Measurements from ENCODE around the gene C20orf144. TPM values are rescaled to one million over a fixed set of nuclear protein-coding genes. Genes with fewer than 3 reads are reported as not detected.

The C20orf144 gene
- total RNA-seq, 1 experiment from 2014 or later: not detected

- H3K9ac ChIP-seq (ENCODE audit: low read length): peak overlapping the region; percentile 42; the same call in 1 of the 2 replicates
- ATAC-seq (peak; percentile 43), DNase-seq (peak; percentile 76)
- H3K27me3 ChIP-seq (ENCODE audit: low read length): no peaks in the 10 kb centered on the region
- TF ChIP-seq CTCF (conservative IDR thresholded peaks at IDR 0.05; ENCODE audit: low read depth, low read length) (peak; percentile 85), EZH2 (IDR thresholded peaks at IDR 0.05; ENCODE audit: low read length, unreplicated experiment) (no peak), EZH2phosphoT487 (IDR thresholded peaks at IDR 0.05; ENCODE audit: borderline replicate concordance, low read length) (no peak; the same call in 1 of the 2 replicates)
- peaks cover 20% of the 10 kb centered on the region for H3K79me2 ChIP-seq (ENCODE audit: low read length)
- peak overlapping the region; percentile 65 for H3K4me3 ChIP-seq (ENCODE audit: low read length)
- no peaks in the 10 kb centered on the region for H3K9me3 ChIP-seq (ENCODE audit: low read length)
- H3K4me1 ChIP-seq (ENCODE audit: insufficient read depth, low read length): peaks cover 28% of the 10 kb centered on the region; the same call in 1 of the 2 replicates
- POLR2A ChIA-PET (ENCODE audit: unreplicated experiment): interaction anchor here (0.7 kb wide), 1 partner anchor 178 kb away, joined by 4 read pairs; the partner anchor contains the start of gene CBFA2T2
- no TSS peak for BruUV-seq (replicated peaks)
- H3K27ac ChIP-seq (ENCODE audit: low read length): peak overlapping the region; percentile 10; the same call in 1 of the 2 replicates
- H3F3A ChIP-seq (ENCODE audit: low read length, unreplicated experiment): no peaks in the 10 kb centered on the region
- H3K4me2 ChIP-seq (ENCODE audit: low read length): peak overlapping the region; percentile 84
- peaks cover 14% of the 10 kb centered on the region; the same call in 1 of the 2 replicates for H3K36me3 ChIP-seq (ENCODE audit: low read depth, low read length)
- no peaks in the 10 kb centered on the region for H4K20me1 ChIP-seq (ENCODE audit: low read length)
- no peaks in the 10 kb centered on the region for H3K9me2 ChIP-seq (replicated peaks; ENCODE audit: low read length)
- H2AFZ ChIP-seq (ENCODE audit: low read length): peak overlapping the region; percentile 68
- intact Hi-C loops (cut with micrococcal nuclease): loop anchor here (5.0 kb wide), 1 partner anchor 211 kb away; no protein-coding TSS in a partner anchor
- CTCF ChIA-PET: interaction anchor here (0.5 to 1.3 kb wide), 6 partner anchors 21 to 223 kb away, joined by 3 to 9 read pairs (median 3); no protein-coding TSS in a partner anchor
Measured at GRCh38 chr20:33667676-33668465, 5.7 kb downstream of the C20orf144 start.

GRCh38 chr20:33668466-33669155 is 6.5 kb downstream of the C20orf144 start:
- Histone ChIP-seq H3K36me3 (ENCODE audit: low read depth, low read length) (peaks cover 14% of the 10 kb centered on the region; the same call in 1 of the 2 replicates), H3K79me2 (ENCODE audit: low read length) (peaks cover 27% of the 10 kb centered on the region), H3K4me1 (ENCODE audit: insufficient read depth, low read length) (peaks cover 31% of the 10 kb centered on the region; the same call in 1 of the 2 replicates), H3K27me3 (ENCODE audit: low read length) (no peaks in the 10 kb centered on the region), H3K9ac (ENCODE audit: low read length) (no peak overlapping the region), H3K9me2 (replicated peaks; ENCODE audit: low read length) (no peaks in the 10 kb centered on the region), H3K4me3 (ENCODE audit: low read length) (peak overlapping the region; percentile 65; the same call in 1 of the 2 replicates), H3F3A (ENCODE audit: low read length, unreplicated experiment) (no peaks in the 10 kb centered on the region), H3K4me2 (ENCODE audit: low read length) (peak overlapping the region; percentile 84), H3K9me3 (ENCODE audit: low read length) (no peaks in the 10 kb centered on the region), H3K27ac (ENCODE audit: low read length) (no peak overlapping the region), H4K20me1 (ENCODE audit: low read length) (no peaks in the 10 kb centered on the region), H2AFZ (ENCODE audit: low read length) (no peak overlapping the region)
- ChIA-PET CTCF (interaction anchor here (0.8 to 1.3 kb wide), 4 partner anchors 21 to 224 kb away, joined by 3 to 7 read pairs (median 3); no protein-coding TSS in a partner anchor), POLR2A (ENCODE audit: unreplicated experiment) (interaction anchor here (0.7 kb wide), 1 partner anchor 179 kb away, joined by 4 read pairs; the partner anchor contains the start of gene CBFA2T2)
- ATAC-seq (no peak), DNase-seq (no peak)
- intact Hi-C loops (cut with micrococcal nuclease): loop anchor here (5.0 kb wide), 1 partner anchor 211 kb away; no protein-coding TSS in a partner anchor
- TF ChIP-seq CTCF (conservative IDR thresholded peaks at IDR 0.05; ENCODE audit: low read depth, low read length): no peak
- no peak for TF ChIP-seq EZH2phosphoT487 (IDR thresholded peaks at IDR 0.05; ENCODE audit: borderline replicate concordance, low read length)
- no peak for TF ChIP-seq EZH2 (IDR thresholded peaks at IDR 0.05; ENCODE audit: low read length, unreplicated experiment)
- TSS peak; percentile 24 for BruUV-seq (replicated peaks)

All from PC-3 (cell line).